ENCODE data around the gene PHTF2. TPM values are rescaled to one million over a fixed set of nuclear protein-coding genes. Genes with fewer than 3 reads are reported as not detected.
A peak's percentile ranks its signal among the peaks of the same experiment; 100 is the strongest.

PHTF2 gene
- total and polyA plus RNA-seq, 10 of the 15 experiments (the other 5 are each of a cell fraction or from before 2014, with no cell fraction given) = 12.9 to 41.8 (median 27.0) TPM

GRCh38 chr7:77798394-77799077 is at the start of gene PHTF2, which contains the start of gene TMEM60 (continued):
- TF ChIP-seq ZNF592 (IDR thresholded peaks at IDR 0.05) (no peak), ZNF24 (IDR thresholded peaks at IDR 0.05) (no peak), ZNF274 (IDR thresholded peaks at IDR 0.05; ENCODE audit: insufficient read depth, insufficient read length) (no peak), BACH1 (IDR thresholded peaks at IDR 0.05; ENCODE audit: borderline replicate concordance) (peak; percentile 70), BCL11A (IDR thresholded peaks at IDR 0.05; ENCODE audit: low read depth, low read length) (no peak), RAD51 (IDR thresholded peaks at IDR 0.05) (0 out of 2 replicates have a peak, but pooled peaks have one; percentile 0), ZZZ3 (IDR thresholded peaks at IDR 0.05; ENCODE audit: control insufficient read depth, insufficient read length, low read depth) (no peak), RCOR1 (conservative IDR thresholded peaks at IDR 0.05; ENCODE audit: low read depth, low read length) (no peak), ZBTB33 (IDR thresholded peaks at IDR 0.05) (no peak; the same call in 1 of the 2 replicates), HDAC6 (IDR thresholded peaks at IDR 0.05; ENCODE audit: unreplicated experiment) (no peak), BHLHE40 (IDR thresholded peaks at IDR 0.05; ENCODE audit: borderline replicate concordance in 1 of 2, low read depth in 2 of 2, low read length in 1 of 2) (peak; percentile 31 to 47; a peak in 2 of 4 replicates), WRNIP1 (IDR thresholded peaks at IDR 0.05; ENCODE audit: borderline replicate concordance, low read depth, low read length) (no peak), STAT3 (IDR thresholded peaks at IDR 0.05; ENCODE audit: low read depth, low read length) (no peak), BCLAF1 (IDR thresholded peaks at IDR 0.05) (no peak), SMAD1 (IDR thresholded peaks at IDR 0.05; ENCODE audit: low read depth, partially characterized antibody) (no peak), STAT1 (conservative IDR thresholded peaks at IDR 0.05) (no peak; the same call in 1 of the 2 replicates), CTCF (IDR thresholded peaks at IDR 0.05 in 2 of 3, conservative IDR thresholded peaks at IDR 0.05 in 1 of 3; ENCODE audit: control insufficient read depth in 2 of 3, extremely low read depth in 1 of 3, insufficient read depth in 1 of 3, low read depth in 3 of 3, low read length in 3 of 3) (peak; percentile 37 to 66 (median 50))
